ENCODE data around the gene GALR1.

Gene GALR1

GRCh38 chr18:77321823-77322805 is 72.5 kb downstream of the GALR1 start:
- TF ChIP-seq ZFX (IDR thresholded peaks at IDR 0.05) (no peak), CTCF (conservative IDR thresholded peaks at IDR 0.05) (no peak)

GRCh38 chr18:77323640-77324299 is 74.1 kb downstream of the GALR1 start:
- no peak overlapping the region for H3K27ac ChIP-seq

More at GRCh38 chr18:77321823-77322805, 72.5 kb downstream of the GALR1 start:
- H3K27ac ChIP-seq: no peak overlapping the region

More at GRCh38 chr18:77323640-77324299, 74.1 kb downstream of the GALR1 start:
- TF ChIP-seq ZFX (IDR thresholded peaks at IDR 0.05): no peak
- TF ChIP-seq CTCF (conservative IDR thresholded peaks at IDR 0.05): no peak

Measured in C4-2B (cell line).